Stimulated activated CD4-positive, alpha-beta T cell treated with anti-CD3 and anti-CD28 coated beads, Interleukin-1b, Interleukin-23, amount 100 ng/mL, for 24 hours (primary cell): ENCODE measurements around the gene METTL25.
"Not testable (repeated sequence)": the region's sequence is repeated elsewhere in the genome, so short reads cannot be mapped to it uniquely, and the experiment has no call there.

Experiments used
- DNase-seq, 4 experiments: peaks; one replicate each; pipeline ENCODE4 v3.0.0-alpha.2; 2020; ENCODE audit warnings: low read depth in 4 of 4, low spot score in 1 of 4

Gene METTL25

DNA sequence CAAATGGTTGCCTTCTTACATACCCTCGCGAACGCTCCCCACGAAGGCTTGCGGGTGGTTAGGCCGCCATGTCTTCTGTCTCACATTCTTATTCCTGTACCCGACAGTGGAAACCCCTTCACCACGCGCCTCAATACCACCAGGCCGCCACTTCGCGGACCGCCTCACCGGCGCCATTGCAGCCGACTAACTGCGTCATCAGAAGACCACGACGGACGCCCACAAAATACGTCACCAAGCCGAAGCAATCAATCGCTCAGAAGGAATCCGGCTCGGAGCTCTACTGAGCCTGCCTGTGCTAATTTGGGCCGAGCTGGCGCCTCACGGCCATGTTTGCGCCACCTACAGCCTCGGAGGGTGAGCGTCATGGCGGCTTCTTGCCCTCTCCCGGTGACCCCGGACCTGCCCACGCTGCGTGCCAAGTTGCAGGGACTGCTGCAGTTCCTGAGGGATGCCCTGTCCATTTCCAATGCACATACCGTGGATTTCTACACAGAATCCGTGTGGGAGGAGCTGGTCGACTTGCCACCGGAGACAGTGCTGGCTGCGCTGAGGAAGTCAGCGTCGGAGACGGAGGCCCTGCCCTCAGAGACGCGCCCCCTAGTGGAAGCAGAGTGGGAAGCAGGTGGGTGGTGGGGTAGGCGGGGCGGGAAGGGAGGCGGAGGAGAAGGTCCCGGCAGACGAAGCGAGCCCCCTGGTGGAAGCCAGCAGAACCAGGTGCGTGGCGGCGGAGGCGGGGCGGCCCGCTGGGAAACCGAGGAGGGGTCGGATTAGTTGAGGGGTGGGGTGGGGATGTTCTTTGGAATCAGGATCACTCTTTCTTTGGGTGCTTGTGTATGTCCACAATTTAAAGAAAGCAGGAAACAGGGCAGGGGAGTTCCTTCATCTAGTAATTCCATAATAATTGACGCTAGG, at the start of gene METTL25, which contains the start of gene CCDC59:
Gene METTL25, plus strand, starts transcription at position 330 of the 915 bp plus-strand sequence. Its CDS starts 37 bp downstream, at position 367.
Gene CCDC59, minus strand, starts transcription at position 188 of the 915 bp plus-strand sequence. Its CDS starts 11 bp downstream, at position 177.
- DNase-seq: peak; percentile 94 to 98 (median 98)

- DNase-seq: no peak
Observed at GRCh38 chr12:82314406-82314892, 43.9 kb upstream of the METTL25 start.

GRCh38 chr12:82319276-82319675, 39.1 kb upstream of the METTL25 start:
- DNase-seq: no peak

DNA sequence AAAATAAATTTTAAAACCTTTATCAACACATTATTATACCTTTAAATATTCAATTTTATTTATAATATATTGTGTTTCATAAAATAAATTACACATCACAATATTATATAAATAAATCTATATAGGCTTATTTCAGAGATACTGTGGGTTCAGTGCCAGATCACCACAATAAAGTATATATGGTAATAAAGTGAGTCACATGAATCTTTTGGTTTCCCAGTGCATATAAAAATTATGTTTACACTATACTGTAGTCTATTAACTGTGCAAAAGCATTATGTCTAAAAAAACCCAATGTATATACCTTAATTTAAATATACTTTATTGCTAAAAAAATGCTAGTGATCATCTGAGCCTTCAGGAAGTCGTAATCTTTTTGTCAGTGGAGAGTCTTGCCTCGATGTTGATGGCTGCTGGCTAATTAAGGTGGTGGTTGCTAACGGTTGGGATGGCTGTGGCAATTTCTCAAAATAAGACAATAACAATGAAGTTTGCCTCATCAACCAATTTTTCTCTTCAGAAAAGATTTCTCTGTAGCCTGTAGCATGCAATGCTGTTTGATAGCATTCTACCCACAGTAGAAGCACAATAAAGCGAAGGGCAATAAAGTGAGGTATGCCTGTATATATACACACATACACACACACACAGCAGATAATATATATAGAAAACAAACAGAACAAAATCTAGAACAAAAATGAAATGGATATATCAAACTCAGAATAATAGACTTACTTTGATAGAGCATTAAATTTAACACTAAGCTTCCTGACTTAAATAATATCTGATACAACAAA, 32.6 kb upstream of the METTL25 start:
- DNase-seq: no peak

DNA sequence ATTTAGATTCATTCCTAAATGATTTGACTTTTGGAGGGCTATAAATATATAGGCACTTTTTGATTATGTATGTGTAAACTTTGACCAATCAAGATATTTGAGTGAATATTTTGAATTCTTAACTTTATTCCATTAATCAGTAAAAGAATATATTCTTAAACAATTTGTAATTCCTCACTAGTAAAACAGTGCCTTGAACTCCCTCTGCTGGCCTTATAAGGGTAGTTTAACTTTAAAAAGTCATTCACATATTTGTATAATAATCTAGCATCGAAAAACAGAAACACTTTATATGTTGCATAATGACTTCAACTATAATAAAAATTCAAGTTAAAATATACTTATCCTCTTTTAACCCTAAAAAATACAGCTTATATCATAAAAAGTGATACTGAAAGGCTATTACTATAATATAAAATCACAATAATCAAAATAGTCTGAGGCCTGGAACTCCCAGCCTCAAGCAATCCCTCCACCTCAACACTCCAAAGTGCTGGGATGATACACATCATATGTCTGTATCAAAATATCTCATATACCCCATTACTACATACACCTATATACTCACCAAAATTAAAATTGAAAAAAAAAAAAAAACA, 31.3 kb upstream of the METTL25 start:
- no peak for DNase-seq

DNA sequence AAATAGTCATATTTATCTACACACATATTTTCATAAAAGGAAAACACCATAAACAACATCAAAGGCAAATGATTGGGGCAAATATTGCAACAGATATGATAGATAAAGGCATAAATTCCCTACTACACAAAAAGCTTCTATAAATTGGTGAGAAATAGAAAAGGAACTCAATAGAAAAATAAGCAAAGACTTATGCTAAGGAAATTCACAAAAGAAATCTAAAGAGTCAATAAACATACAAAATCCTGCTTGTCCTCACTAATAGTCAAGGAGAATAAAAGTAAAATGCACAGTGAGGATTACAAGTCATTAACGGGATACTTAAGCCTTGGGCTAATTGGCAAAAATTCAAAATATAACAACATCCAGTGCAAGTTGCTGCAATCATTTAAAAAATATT, 30.5 kb upstream of the METTL25 start:
- no peak for DNase-seq

GRCh38 chr12:82329508-82329907, 28.8 kb upstream of the METTL25 start:
- DNase-seq: no peak

GRCh38 chr12:82350161-82350560, 8.2 kb upstream of the METTL25 start:
- DNase-seq: no peak

- no peak for DNase-seq
Observed at GRCh38 chr12:82351390-82351789, 6.9 kb upstream of the METTL25 start.

GRCh38 chr12:82357340-82357739, 989 bp upstream of the METTL25 start:
- no peak for DNase-seq

GRCh38 chr12:82357845-82358199, 507 bp upstream of the METTL25 start:
- DNase-seq: no peak

DNA sequence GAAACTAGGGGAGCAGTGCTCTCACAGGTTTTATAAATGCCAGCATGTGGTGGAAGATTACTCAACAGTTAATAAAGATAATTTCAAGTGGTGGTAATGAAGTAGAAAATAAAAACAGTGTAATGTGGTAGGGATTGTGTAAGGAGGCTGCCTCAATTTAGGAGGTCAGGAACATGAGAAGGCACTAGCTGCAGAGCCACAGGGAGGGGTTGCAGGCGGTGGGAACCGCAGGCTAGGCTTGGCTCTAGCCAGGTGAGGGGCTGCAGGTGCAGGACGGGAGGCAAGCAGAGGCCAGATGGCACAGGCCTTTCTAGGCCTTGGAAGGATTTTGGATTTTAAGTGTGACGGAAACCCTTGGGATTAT, 768 bp downstream of the METTL25 start:
- no peak for DNase-seq

DNA sequence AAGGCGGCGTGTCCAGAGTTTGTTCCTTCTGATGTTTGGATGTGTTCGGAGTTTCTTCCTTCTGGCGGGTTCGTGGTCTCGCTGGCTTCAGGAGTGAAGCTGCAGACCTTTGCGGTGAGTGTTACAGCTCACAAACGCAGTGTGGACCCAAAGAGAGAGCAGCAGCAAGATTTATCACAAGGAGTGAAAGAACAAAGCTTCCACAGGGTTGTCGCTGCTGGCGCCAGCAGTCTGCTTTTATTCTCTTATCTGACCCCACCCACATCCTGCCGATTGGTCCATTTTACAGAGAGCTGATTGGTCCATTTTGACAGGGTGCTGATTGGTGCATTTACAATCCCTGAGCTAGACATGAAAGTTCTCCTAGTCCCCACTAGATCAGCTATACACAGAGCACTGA, 2.5 kb downstream of the METTL25 start:
- DNase-seq: not testable (repeated sequence)

DNA sequence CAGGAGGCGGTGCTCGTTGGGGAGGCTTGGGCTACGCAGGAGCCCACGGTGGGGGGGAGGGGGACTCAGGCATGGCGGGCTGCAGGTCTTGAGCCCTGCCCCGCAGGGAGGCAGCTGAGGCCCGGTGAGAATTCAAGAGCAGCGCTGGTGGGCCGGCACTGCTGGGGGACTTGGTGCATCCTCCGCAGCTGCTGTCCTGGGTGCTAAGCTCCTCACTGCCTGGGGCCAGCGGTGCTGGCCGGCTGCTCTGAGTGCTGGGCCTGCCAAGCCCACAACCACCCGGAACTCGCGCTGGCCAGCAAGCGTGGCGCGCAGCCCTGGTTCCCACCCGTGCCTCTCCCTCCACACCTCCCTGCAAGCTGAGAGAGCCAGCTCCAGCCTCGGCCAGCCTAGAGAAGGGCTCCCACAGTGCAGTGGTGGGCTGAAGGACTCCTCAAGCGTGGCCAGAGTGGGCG, 3.2 kb downstream of the METTL25 start:
- no peak for DNase-seq

DNA sequence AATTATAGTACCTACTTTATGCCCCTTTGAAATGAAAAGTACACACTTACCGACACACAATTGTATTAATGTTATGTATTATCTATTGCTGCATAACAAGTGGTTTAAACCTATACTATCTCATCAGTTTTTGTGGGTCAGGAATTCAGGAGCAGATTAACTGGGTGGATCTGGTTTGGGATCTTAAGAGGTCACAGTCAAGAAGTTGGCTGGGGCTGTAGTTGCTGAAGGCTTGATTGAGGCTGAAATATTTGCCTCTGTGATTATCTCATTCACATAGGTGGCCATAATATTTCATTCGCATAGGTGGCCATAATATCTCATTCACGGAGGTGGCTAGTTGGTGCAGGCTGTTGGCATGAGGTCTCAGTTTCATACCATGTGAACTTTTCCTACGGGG, 5.7 kb downstream of the METTL25 start:
- no peak for DNase-seq

GRCh38 chr12:82366197-82366596, 7.9 kb downstream of the METTL25 start:
- DNase-seq: no peak

DNA sequence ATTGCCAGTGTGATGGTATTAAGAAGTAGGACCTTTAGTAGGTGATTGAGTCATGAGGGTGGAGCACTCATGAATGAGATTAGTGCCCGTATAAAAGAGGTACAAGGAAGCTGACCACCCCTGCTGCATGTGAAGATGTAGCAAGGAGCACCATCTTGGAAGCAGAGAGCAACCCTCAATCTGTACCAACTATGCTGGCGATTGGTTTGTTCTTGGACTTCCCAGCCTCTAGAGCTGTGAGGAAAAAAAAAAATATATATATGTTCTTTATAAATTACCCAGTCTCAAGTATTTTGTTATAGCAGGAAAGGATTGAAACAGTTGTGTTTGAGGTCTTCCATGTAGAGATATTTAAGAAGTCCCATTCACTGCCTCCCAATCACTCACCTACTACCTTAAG, 16.9 kb downstream of the METTL25 start:
- DNase-seq: no peak

- no peak for DNase-seq
Observed at GRCh38 chr12:82378997-82379396, 20.7 kb downstream of the METTL25 start.

DNA sequence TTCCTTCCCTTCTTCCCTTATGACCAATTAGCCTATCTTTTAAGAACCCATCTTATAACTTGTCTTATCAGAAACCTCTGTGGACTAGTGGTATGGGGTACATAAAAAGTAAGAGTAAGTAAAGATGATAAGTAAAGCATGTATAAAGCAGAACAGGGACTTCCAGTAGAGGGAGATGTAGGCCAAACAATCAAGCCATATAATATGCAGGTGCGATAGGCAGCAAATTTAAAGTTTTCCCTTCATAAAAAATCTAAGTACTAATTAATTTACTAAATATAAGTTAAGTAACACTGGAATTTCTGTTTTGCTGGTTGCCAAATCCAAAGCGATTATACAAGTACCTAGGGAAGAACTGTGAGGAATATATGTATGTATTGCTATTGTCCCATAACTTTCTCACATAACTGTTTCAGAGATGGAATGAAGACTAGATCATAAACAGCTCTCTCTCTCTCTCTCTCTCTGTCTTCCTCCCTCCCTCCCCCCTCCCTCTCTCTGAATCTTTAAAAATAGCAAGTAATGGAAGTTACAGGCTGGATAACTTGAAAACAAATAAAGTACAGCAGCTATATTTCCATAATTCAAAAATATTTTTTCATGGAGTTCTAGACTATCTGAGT, 25.7 kb downstream of the METTL25 start:
- DNase-seq: no peak

DNA sequence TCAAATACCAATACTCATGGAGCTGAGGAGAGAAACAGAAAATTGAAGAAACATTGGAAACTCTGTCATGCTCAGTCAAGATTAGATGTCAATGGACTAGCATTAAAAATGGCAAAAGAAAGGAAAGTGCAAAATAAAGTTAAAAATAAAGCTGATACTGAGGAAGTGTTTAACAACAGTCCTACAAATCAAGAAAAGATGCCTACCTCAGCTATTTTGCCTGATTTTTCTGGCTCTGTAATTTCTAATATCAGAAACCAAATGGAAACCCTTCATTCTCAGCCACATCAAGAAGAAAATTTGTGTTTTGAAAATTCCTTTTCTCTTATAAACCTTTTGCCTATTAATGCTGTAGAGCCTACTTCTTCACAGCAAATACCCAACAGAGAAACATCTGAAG, 40.5 kb downstream of the METTL25 start:
- DNase-seq: no peak

- no peak for DNase-seq
Observed at GRCh38 chr12:82400819-82401218, 42.5 kb downstream of the METTL25 start.
